ENCODE results near the gene FAM83C. TPM values are rescaled to one million over a fixed set of nuclear protein-coding genes. Genes with fewer than 3 reads are reported as not detected.

The FAM83C gene
- total and polyA plus RNA-seq, 2 experiments from 2014 or later, result not detected

DNA sequence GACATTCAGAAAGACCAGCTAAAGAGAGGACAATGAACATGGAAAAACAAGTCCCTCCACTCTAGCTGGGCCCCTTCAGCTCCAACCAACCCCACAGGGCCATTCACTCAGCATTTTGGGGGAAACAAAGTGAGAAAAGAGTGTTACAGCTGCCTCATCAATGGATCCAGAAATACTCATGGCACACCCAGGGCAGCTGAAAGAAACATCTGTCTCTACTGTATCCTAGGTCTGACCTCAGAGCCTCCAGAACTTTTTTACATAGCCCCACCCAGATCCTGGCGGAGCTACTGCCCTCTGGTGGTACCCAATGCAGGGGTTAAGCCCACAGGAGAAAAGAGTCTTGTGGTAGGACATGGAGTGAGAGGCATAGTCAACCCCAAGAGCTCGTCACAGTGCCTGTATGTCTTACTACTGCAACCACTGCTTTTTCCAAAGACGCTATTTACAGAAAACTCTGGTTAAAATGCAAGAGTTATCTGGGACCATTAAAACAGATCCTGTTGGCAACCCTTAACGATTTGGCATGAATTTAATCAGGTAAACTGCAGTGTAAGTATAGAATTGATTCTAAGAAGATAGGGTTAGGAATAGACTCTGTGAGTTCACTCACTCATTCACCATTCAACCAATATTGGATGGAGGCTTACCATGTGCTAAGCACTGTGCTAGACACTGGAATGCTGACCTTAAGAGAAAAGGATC, 37.4 kb upstream of the FAM83C start:
- Histone ChIP-seq H3K36me3 (ENCODE audit: low read depth) (no peaks in the 10 kb centered on the region), H3K27me3 (replicated peaks; ENCODE audit: insufficient read depth) (no peaks in the 10 kb centered on the region), H3F3A (ENCODE audit: insufficient read depth) (no peaks in the 10 kb centered on the region), H3K9me2 (ENCODE audit: insufficient read depth) (no peaks in the 10 kb centered on the region), H3K4me2 (ENCODE audit: unreplicated experiment) (no peak overlapping the region), H4K20me1 (ENCODE audit: insufficient read depth) (no peaks in the 10 kb centered on the region), H3K9me3 (ENCODE audit: low read depth) (no peaks in the 10 kb centered on the region), H3K27ac (no peak overlapping the region), H3K4me1 (ENCODE audit: insufficient read depth) (peaks cover 9% of the 10 kb centered on the region; the same call in 1 of the 2 replicates), H3K4me3 (no peak overlapping the region), H3K79me2 (ENCODE audit: insufficient read depth) (no peaks in the 10 kb centered on the region), H2AFZ (no peak overlapping the region), H3K9ac (no peak overlapping the region)
- 72 to 85% methylated on average over 4 of the region's 4 CpGs for WGBS, 2 experiments (ENCODE audit: low coverage in 1 of 2, low lambda C conversion rate in 2 of 2, missing lambda C conversion rate in 2 of 2)
- DNase-seq, result peak; percentile 51
- TF ChIP-seq EZH2 (IDR thresholded peaks at IDR 0.05; ENCODE audit: insufficient read depth, poor library complexity, severe bottlenecking), result no peak
- in situ Hi-C loops (cut with MboI), result no loop called here

DNA sequence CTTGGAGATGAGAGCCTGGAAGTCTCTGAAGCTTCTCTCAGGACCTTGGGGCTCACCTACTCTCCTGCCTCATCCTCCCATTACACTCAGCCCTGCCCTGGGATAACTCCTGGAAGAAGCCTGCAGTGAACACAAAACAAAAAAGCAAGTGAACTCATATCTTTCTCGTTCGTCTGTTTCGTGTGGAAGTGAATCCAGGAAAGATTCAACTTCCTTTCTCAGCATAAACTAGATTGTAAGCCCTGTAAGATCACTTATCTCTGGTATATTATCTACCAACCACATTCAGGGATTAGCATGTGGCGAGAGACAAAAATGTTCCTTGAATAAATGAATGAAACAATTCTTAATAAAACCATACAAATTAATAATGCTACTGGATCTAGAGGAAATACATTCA, 36.5 kb upstream of the FAM83C start:
- Histone ChIP-seq H4K20me1 (ENCODE audit: insufficient read depth) (no peaks in the 10 kb centered on the region), H2AFZ (no peak overlapping the region), H3K4me1 (ENCODE audit: insufficient read depth) (peaks cover 9% of the 10 kb centered on the region; the same call in 1 of the 2 replicates), H3K27ac (no peak overlapping the region), H3K4me2 (ENCODE audit: unreplicated experiment) (no peak overlapping the region), H3K9ac (no peak overlapping the region), H3K4me3 (no peak overlapping the region), H3F3A (ENCODE audit: insufficient read depth) (no peaks in the 10 kb centered on the region), H3K79me2 (ENCODE audit: insufficient read depth) (no peaks in the 10 kb centered on the region), H3K9me3 (ENCODE audit: low read depth) (no peaks in the 10 kb centered on the region), H3K27me3 (replicated peaks; ENCODE audit: insufficient read depth) (no peaks in the 10 kb centered on the region), H3K9me2 (ENCODE audit: insufficient read depth) (no peaks in the 10 kb centered on the region), H3K36me3 (ENCODE audit: low read depth) (no peaks in the 10 kb centered on the region)
- WGBS, 2 experiments (ENCODE audit: low coverage in 1 of 2, low lambda C conversion rate in 2 of 2, missing lambda C conversion rate in 2 of 2), result 89 to 93% methylated on average over 4 of the region's 4 CpGs
- TF ChIP-seq EZH2phosphoT487 (IDR thresholded peaks at IDR 0.05; ENCODE audit: insufficient read depth, low read depth), result no peak
- no peak for TF ChIP-seq EZH2 (IDR thresholded peaks at IDR 0.05; ENCODE audit: insufficient read depth, poor library complexity, severe bottlenecking)
- no peak for DNase-seq
- in situ Hi-C loops (cut with MboI), result no loop called here

DNA sequence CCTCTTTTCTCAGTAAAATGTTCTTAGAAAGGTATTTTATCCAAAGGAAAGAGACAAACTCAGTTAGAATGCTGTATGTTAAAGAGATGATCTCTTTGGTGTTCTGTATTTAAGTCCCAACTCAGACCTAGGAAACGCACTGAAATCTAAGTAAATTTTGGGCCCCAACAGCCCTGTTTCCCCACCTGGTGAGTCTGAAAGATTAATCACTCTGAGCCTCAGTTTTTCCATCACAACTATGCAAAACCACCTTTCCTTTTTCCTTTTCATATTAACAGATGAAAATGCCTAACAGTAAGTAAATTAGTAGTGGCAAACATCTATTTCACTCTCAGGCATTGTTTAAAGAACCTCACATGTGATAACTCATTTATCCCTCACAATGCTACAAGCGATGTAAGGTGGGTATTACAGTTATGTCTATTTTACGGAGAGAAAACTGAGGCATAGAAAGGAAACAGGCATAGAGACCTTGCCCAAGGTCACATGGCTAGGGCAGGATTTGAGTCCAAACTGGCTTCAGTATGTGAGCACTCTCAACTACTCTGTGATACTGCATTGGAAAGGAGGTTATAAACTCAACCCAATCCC, 36.0 kb upstream of the FAM83C start:
- Histone ChIP-seq H3K27ac (no peak overlapping the region), H3F3A (ENCODE audit: insufficient read depth) (no peaks in the 10 kb centered on the region), H3K4me2 (ENCODE audit: unreplicated experiment) (no peak overlapping the region), H3K36me3 (ENCODE audit: low read depth) (no peaks in the 10 kb centered on the region), H3K4me3 (no peak overlapping the region), H3K4me1 (ENCODE audit: insufficient read depth) (peaks cover 9% of the 10 kb centered on the region; the same call in 1 of the 2 replicates), H2AFZ (no peak overlapping the region), H3K79me2 (ENCODE audit: insufficient read depth) (no peaks in the 10 kb centered on the region), H3K27me3 (replicated peaks; ENCODE audit: insufficient read depth) (no peaks in the 10 kb centered on the region), H3K9me2 (ENCODE audit: insufficient read depth) (no peaks in the 10 kb centered on the region), H3K9ac (no peak overlapping the region), H4K20me1 (ENCODE audit: insufficient read depth) (no peaks in the 10 kb centered on the region), H3K9me3 (ENCODE audit: low read depth) (no peaks in the 10 kb centered on the region)
- WGBS, 2 experiments (ENCODE audit: low coverage in 1 of 2, low lambda C conversion rate in 2 of 2, missing lambda C conversion rate in 2 of 2), result 96 to 98% methylated on average over 3 of the region's 3 CpGs
- in situ Hi-C loops (cut with MboI), result no loop called here
- no peak for TF ChIP-seq EZH2 (IDR thresholded peaks at IDR 0.05; ENCODE audit: insufficient read depth, poor library complexity, severe bottlenecking)
- TF ChIP-seq EZH2phosphoT487 (IDR thresholded peaks at IDR 0.05; ENCODE audit: insufficient read depth, low read depth), result no peak
- no peak for DNase-seq

GRCh38 chr20:35327074-35327976, 35.1 kb upstream of the FAM83C start:
- Histone ChIP-seq H3K9me2 (ENCODE audit: insufficient read depth) (no peaks in the 10 kb centered on the region), H3K4me2 (ENCODE audit: unreplicated experiment) (no peak overlapping the region), H2AFZ (no peak overlapping the region), H3K27ac (no peak overlapping the region), H4K20me1 (ENCODE audit: insufficient read depth) (no peaks in the 10 kb centered on the region), H3K27me3 (replicated peaks; ENCODE audit: insufficient read depth) (no peaks in the 10 kb centered on the region), H3K4me1 (ENCODE audit: insufficient read depth) (peaks cover 9% of the 10 kb centered on the region; the same call in 1 of the 2 replicates), H3F3A (ENCODE audit: insufficient read depth) (no peaks in the 10 kb centered on the region), H3K4me3 (no peak overlapping the region), H3K36me3 (ENCODE audit: low read depth) (no peaks in the 10 kb centered on the region), H3K9me3 (ENCODE audit: low read depth) (no peaks in the 10 kb centered on the region), H3K79me2 (ENCODE audit: insufficient read depth) (no peaks in the 10 kb centered on the region), H3K9ac (no peak overlapping the region)
- in situ Hi-C loops (cut with MboI), result no loop called here
- DNase-seq, result no peak
- WGBS, 2 experiments (ENCODE audit: low coverage in 1 of 2, low lambda C conversion rate in 2 of 2, missing lambda C conversion rate in 2 of 2), result 84 to 98% methylated on average over 4 of the region's 4 CpGs
- no peak for TF ChIP-seq EZH2phosphoT487 (IDR thresholded peaks at IDR 0.05; ENCODE audit: insufficient read depth, low read depth)
- TF ChIP-seq EZH2 (IDR thresholded peaks at IDR 0.05; ENCODE audit: insufficient read depth, poor library complexity, severe bottlenecking), result no peak

All from GM23248 (cell line).